Parathyroid adenoma (tissue), 2 donors: ENCODE measurements around the gene TRPV2.
A peak's percentile ranks its signal among the peaks of the same experiment; 100 is the strongest.

Experiments
- H2AFZ ChIP-seq: fragments of 300-600 bp; sonication (generic); one replicate; pipeline ENCODE4 v1.7.0; 2017; ENCODE audit warnings: antibody characterized with exemption, mild to moderate bottlenecking
- H3K27ac ChIP-seq: fragments of 300-600 bp; sonication (generic); one replicate; pipeline ENCODE4 v1.7.0; 2017
- H3K27me3 ChIP-seq: fragments of 300-600 bp; sonication (generic); one replicate; pipeline ENCODE4 v1.7.0; 2017; ENCODE audit warnings: low read length; ENCODE audit not compliant: control insufficient read depth, insufficient read depth
- H3K36me3 ChIP-seq: fragments of 300-600 bp; sonication (generic); one replicate; pipeline ENCODE4 v1.7.0; 2017; ENCODE audit warnings: low read length; ENCODE audit not compliant: control insufficient read depth, insufficient read depth
- H3K4me1 ChIP-seq: fragments of 300-600 bp; sonication (generic); one replicate; pipeline ENCODE4 v1.7.0; 2017; ENCODE audit warnings: control low read depth
- H3K4me2 ChIP-seq: fragments of 300-600 bp; sonication (generic); one replicate; pipeline ENCODE4 v1.7.0; 2017; ENCODE audit warnings: low read length
- H3K4me3 ChIP-seq: fragments of 300-600 bp; sonication (generic); one replicate; pipeline ENCODE4 v1.7.0; 2017; ENCODE audit warnings: low read depth, low read length
- H3K79me2 ChIP-seq: fragments of 300-600 bp; sonication (generic); one replicate; pipeline ENCODE4 v1.7.0; 2017; ENCODE audit warnings: control low read depth
- H3K9ac ChIP-seq: fragments of 300-600 bp; sonication (generic); one replicate; pipeline ENCODE4 v1.7.0; 2017; ENCODE audit warnings: mild to moderate bottlenecking
- H3K9me3 ChIP-seq: fragments of 300-600 bp; sonication (generic); one replicate; pipeline ENCODE4 v1.7.0; 2017; ENCODE audit warnings: low read length; ENCODE audit not compliant: control insufficient read depth
- TF ChIP-seq, protein P1 (sequence below): fragments of 300-600 bp; sonication (generic); IDR thresholded peaks from one replicate; pipeline ENCODE4 v1.7.0; 2017; ENCODE audit warnings: antibody characterized with exemption, mild to moderate bottlenecking
- donor health status: primary hyperparathyroidism.

Gene TRPV2

DNA sequence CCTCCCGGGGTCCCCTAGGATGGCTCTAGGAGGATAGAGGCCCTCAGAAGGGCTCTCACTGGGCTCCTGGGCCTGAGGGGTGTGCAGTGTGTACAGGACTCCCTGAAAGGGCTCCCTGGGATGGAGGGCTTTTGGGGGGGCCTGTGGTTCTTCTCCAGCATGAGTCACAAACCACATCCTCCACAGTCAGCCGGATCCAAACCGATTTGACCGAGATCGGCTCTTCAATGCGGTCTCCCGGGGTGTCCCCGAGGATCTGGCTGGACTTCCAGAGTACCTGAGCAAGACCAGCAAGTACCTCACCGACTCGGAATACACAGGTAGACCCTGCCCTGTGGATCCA is 4.5 kb downstream of the TRPV2 start:
- Histone ChIP-seq H2AFZ (no peak overlapping the region), H3K4me3 (no peak overlapping the region), H3K27ac (no peak overlapping the region), H3K4me1 (peaks cover 15% of the 10 kb centered on the region), H3K9me3 (no peaks in the 10 kb centered on the region), H3K36me3 (no peaks in the 10 kb centered on the region), H3K4me2 (no peak overlapping the region), H3K79me2 (peaks cover 13% of the 10 kb centered on the region), H3K9ac (peak overlapping the region; percentile 30), H3K27me3 (no peaks in the 10 kb centered on the region)
- TF ChIP-seq, protein P1, sequence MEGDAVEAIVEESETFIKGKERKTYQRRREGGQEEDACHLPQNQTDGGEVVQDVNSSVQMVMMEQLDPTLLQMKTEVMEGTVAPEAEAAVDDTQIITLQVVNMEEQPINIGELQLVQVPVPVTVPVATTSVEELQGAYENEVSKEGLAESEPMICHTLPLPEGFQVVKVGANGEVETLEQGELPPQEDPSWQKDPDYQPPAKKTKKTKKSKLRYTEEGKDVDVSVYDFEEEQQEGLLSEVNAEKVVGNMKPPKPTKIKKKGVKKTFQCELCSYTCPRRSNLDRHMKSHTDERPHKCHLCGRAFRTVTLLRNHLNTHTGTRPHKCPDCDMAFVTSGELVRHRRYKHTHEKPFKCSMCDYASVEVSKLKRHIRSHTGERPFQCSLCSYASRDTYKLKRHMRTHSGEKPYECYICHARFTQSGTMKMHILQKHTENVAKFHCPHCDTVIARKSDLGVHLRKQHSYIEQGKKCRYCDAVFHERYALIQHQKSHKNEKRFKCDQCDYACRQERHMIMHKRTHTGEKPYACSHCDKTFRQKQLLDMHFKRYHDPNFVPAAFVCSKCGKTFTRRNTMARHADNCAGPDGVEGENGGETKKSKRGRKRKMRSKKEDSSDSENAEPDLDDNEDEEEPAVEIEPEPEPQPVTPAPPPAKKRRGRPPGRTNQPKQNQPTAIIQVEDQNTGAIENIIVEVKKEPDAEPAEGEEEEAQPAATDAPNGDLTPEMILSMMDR, result no peak

DNA sequence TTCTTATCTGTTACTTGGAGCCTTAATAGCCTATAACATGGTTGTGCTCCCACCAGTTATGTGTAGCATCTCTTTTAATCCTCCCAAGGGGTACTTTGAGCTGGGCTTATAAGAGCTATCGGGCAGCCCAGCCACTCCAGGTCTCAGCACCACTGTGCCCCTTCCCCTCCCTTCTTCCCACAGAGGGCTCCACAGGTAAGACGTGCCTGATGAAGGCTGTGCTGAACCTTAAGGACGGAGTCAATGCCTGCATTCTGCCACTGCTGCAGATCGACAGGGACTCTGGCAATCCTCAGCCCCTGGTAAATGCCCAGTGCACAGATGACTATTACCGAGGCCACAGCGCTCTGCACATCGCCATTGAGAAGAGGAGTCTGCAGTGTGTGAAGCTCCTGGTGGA is 7.0 kb downstream of the TRPV2 start:
- TF ChIP-seq, protein P1, result no peak

DNA sequence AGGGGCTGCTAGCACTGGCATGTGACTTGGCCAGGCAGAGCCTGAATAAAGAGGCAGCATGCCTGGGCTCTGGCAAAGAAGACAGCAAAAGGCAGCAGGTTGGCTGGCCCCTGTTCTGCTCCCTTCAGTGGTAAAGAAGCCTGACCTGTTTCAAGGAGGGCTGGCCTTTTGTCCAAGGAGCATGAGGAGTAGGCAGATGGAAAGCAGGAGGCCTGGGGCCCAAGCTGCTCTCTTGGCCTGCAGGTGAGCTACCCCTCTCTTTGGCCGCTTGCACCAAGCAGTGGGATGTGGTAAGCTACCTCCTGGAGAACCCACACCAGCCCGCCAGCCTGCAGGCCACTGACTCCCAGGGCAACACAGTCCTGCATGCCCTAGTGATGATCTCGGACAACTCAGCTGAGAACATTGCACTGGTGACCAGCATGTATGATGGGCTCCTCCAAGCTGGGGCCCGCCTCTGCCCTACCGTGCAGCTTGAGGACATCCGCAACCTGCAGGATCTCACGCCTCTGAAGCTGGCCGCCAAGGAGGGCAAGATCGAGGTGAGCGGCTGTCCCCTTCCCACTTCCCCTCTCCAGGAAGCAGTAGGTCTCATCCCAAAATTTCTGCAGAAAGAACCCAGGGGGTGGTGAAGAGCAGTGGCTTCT is 8.0 kb downstream of the TRPV2 start:
- H3K9me3 ChIP-seq, result no peaks in the 10 kb centered on the region
- TF ChIP-seq, protein P1, result no peak
- H3K4me2 ChIP-seq, result no peak overlapping the region
- H2AFZ ChIP-seq, result no peak overlapping the region
- H3K4me3 ChIP-seq, result no peak overlapping the region
- H3K79me2 ChIP-seq, result no peaks in the 10 kb centered on the region
- H3K4me1 ChIP-seq, result peaks cover 10% of the 10 kb centered on the region
- H3K36me3 ChIP-seq, result no peaks in the 10 kb centered on the region
- H3K27ac ChIP-seq, result no peak overlapping the region
- H3K9ac ChIP-seq, result no peak overlapping the region
- H3K27me3 ChIP-seq, result no peaks in the 10 kb centered on the region

More for the DNA sequence above, 7.0 kb downstream of the TRPV2 start:
- Histone ChIP-seq H2AFZ (no peak overlapping the region), H3K4me2 (no peak overlapping the region), H3K9me3 (no peaks in the 10 kb centered on the region), H3K4me1 (peaks cover 12% of the 10 kb centered on the region), H3K36me3 (no peaks in the 10 kb centered on the region), H3K27ac (no peak overlapping the region), H3K79me2 (peaks cover 1% of the 10 kb centered on the region), H3K4me3 (no peak overlapping the region), H3K9ac (no peak overlapping the region), H3K27me3 (no peaks in the 10 kb centered on the region)

DNA sequence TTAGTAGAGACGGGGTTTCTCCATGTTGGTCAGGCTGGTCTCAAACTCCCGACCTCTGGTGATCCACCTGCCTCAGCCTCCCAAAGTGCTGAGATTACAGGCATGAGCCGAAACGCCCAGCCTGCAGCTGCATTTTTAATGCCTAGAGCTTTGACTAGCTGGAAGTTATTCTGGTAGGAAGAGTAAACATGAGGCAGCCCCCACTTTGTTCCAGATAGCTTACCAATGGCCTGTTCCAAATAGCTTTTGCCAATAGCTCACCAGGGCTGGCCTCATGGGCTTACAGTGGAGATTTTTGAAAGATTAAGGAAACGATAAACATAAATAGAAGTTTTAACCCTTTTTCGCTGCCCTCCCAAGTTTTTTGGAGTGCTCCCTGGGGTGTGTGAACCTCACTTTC is 9.8 kb downstream of the TRPV2 start:
- Histone ChIP-seq H3K9ac (no peak overlapping the region), H3K4me1 (peaks cover 3% of the 10 kb centered on the region), H3K27ac (no peak overlapping the region), H3K4me2 (no peak overlapping the region), H3K27me3 (no peaks in the 10 kb centered on the region), H3K4me3 (no peak overlapping the region), H3K36me3 (no peaks in the 10 kb centered on the region), H3K9me3 (no peaks in the 10 kb centered on the region), H2AFZ (no peak overlapping the region), H3K79me2 (no peaks in the 10 kb centered on the region)
- TF ChIP-seq, protein P1, result no peak
